ENCODE data around the gene MSLN.

The MSLN gene

GRCh38 chr16:721765-722540 lies 38.6 kb upstream of the MSLN start:
- no peak for TF ChIP-seq CTCF (IDR thresholded peaks at IDR 0.05; ENCODE audit: insufficient read depth, low read length, poor library complexity, severe bottlenecking)
- peak overlapping the region; percentile 57 for H3K4me3 ChIP-seq (replicated peaks; ENCODE audit: low read depth, low read length)
- no peak for DNase-seq (ENCODE audit: extremely low read depth, insufficient read length)

GRCh38 chr16:722835-723633 lies 37.5 kb upstream of the MSLN start:
- Histone ChIP-seq H3K27me3 (replicated peaks; ENCODE audit: control insufficient read depth, insufficient read depth, low read length) (no peaks in the 10 kb centered on the region), H3K4me3 (replicated peaks; ENCODE audit: low read depth, low read length) (no peak overlapping the region), H3K36me3 (ENCODE audit: control insufficient read depth, insufficient read depth, low read length) (peaks cover 2% of the 10 kb centered on the region; the same call in 1 of the 2 replicates)
- DNase-seq (ENCODE audit: extremely low read depth, insufficient read length) = no peak
- TF ChIP-seq CTCF (IDR thresholded peaks at IDR 0.05; ENCODE audit: insufficient read depth, low read length, poor library complexity, severe bottlenecking) = no peak

More at GRCh38 chr16:721765-722540, 38.6 kb upstream of the MSLN start:
- Histone ChIP-seq H3K27me3 (replicated peaks; ENCODE audit: control insufficient read depth, insufficient read depth, low read length) (no peaks in the 10 kb centered on the region), H3K36me3 (ENCODE audit: control insufficient read depth, insufficient read depth, low read length) (peaks cover 2% of the 10 kb centered on the region; the same call in 1 of the 2 replicates)

- Histone ChIP-seq H3K4me3 (replicated peaks; ENCODE audit: low read depth, low read length) (no peak overlapping the region), H3K36me3 (ENCODE audit: control insufficient read depth, insufficient read depth, low read length) (peaks cover 2% of the 10 kb centered on the region; the same call in 1 of the 2 replicates), H3K27me3 (replicated peaks; ENCODE audit: control insufficient read depth, insufficient read depth, low read length) (no peaks in the 10 kb centered on the region)
- DNase-seq (ENCODE audit: extremely low read depth, insufficient read length) = no peak
- TF ChIP-seq CTCF (IDR thresholded peaks at IDR 0.05; ENCODE audit: insufficient read depth, low read length, poor library complexity, severe bottlenecking) = no peak
Measured at GRCh38 chr16:723695-724094, 36.8 kb upstream of the MSLN start.

DNA sequence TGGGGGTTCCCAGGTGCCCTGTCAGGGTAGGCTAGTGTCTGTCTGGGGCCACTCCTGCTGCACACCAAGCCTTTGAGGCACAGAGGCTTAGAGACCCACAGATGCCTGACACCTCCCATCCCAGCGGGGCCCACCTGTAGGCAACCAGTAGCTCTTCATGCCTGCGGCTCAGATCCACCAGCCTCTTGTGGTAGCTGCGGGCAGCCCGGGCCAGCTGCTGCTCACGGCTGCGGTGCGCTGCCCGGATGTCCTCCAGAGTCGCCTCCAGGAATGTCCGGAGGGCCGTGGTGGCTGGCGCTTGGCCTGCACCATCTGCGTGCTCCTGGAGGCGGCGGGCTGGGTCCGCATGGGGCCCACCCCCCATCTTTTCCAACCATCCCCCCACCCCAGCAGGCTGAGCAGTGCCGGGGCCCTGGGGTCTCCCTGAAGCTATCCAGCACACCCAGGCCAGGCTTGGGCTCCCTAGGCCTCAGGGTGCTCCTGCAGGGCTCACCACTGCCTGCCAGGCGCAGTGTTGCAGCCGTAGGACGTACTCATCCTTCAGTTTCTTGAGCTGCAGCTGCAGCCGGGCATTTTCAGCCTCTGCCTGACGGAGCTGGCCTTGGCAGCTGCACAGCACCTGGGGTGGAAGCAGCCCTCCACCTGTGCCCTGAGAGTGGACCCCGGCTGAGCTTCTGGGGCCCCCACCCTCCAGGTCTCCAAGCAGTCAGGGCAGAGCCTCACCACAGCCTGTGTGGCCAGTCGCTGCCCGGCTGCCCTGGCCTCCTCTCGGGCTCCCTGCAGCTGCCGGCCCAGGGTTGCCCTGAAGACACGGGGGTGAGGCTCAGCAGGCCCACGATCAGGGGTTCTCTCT lies 36.1 kb upstream of the MSLN start:
- peaks cover 2% of the 10 kb centered on the region; the same call in 1 of the 2 replicates for H3K36me3 ChIP-seq (ENCODE audit: control insufficient read depth, insufficient read depth, low read length)
- no peak for TF ChIP-seq CTCF (IDR thresholded peaks at IDR 0.05; ENCODE audit: insufficient read depth, low read length, poor library complexity, severe bottlenecking)
- no peaks in the 10 kb centered on the region for H3K27me3 ChIP-seq (replicated peaks; ENCODE audit: control insufficient read depth, insufficient read depth, low read length)
- no peak overlapping the region for H3K4me3 ChIP-seq (replicated peaks; ENCODE audit: low read depth, low read length)
- no peak for DNase-seq (ENCODE audit: extremely low read depth, insufficient read length)

- no peak for DNase-seq (ENCODE audit: extremely low read depth, insufficient read length)
- no peak for TF ChIP-seq CTCF (IDR thresholded peaks at IDR 0.05; ENCODE audit: insufficient read depth, low read length, poor library complexity, severe bottlenecking)
Measured at GRCh38 chr16:725041-725376, 35.5 kb upstream of the MSLN start.

More at GRCh38 chr16:725041-725376, 35.5 kb upstream of the MSLN start:
- H3K4me3 ChIP-seq (replicated peaks; ENCODE audit: low read depth, low read length) = no peak overlapping the region
- H3K27me3 ChIP-seq (replicated peaks; ENCODE audit: control insufficient read depth, insufficient read depth, low read length) = no peaks in the 10 kb centered on the region
- H3K36me3 ChIP-seq (ENCODE audit: control insufficient read depth, insufficient read depth, low read length) = peaks cover 4% of the 10 kb centered on the region
